NB4 (cell line): ENCODE measurements around the gene HDAC3.
"Not testable (repeated sequence)": the region's sequence is repeated elsewhere in the genome, so short reads cannot be mapped to it uniquely, and the experiment has no call there.

ENCODE experiments used
- DNase-seq: peaks from one replicate; pipeline ENCODE4 v3.0.0; 2010; ENCODE audit warnings: low read depth
- H3K4me3 ChIP-seq: one replicate; pipeline ENCODE4 v1.5.1; 2011; ENCODE audit warnings: mild to moderate bottlenecking, low read depth, low read length, moderate library complexity
- CTCF ChIP-seq: IDR thresholded peaks from one replicate; pipeline ENCODE4 v1.5.1; 2012; ENCODE audit warnings: low read depth, low read length
- MAX ChIP-seq: IDR thresholded peaks from 2 replicates; pipeline ENCODE4 v1.6.1; 2011; ENCODE audit warnings: low read depth, low read length
- MYC ChIP-seq: IDR thresholded peaks from 2 replicates; pipeline ENCODE4 v1.6.1; 2011; ENCODE audit warnings: low read depth, low read length
- POLR2A ChIP-seq: IDR thresholded peaks from 2 replicates; pipeline ENCODE4 v1.6.1; 2011; ENCODE audit warnings: mild to moderate bottlenecking; ENCODE audit not compliant: insufficient read length; ENCODE audit errors: extremely low read depth

Gene HDAC3

GRCh38 chr5:141617682-141618029 is 19.0 kb downstream of the HDAC3 start:
- H3K4me3 ChIP-seq, result peak overlapping the region; percentile 96
- TF ChIP-seq POLR2A (no peak), CTCF (no peak), MAX (no peak), MYC (no peak)
- peak; percentile 37 for DNase-seq

GRCh38 chr5:141617128-141617527 is 19.5 kb downstream of the HDAC3 start:
- TF ChIP-seq MYC (no peak), CTCF (no peak), POLR2A (no peak), MAX (no peak)
- DNase-seq, result no peak
- H3K4me3 ChIP-seq, result peak overlapping the region; percentile 96

GRCh38 chr5:141615991-141616720 is 20.5 kb downstream of the HDAC3 start:
- no peak for DNase-seq
- peak overlapping the region; percentile 96 for H3K4me3 ChIP-seq

GRCh38 chr5:141613344-141613743 is 23.3 kb downstream of the HDAC3 start:
- TF ChIP-seq MYC, result no peak
- no peak for TF ChIP-seq CTCF
- no peak for TF ChIP-seq MAX
- no peak for TF ChIP-seq POLR2A
- peak overlapping the region; percentile 55 for H3K4me3 ChIP-seq
- DNase-seq, result no peak

More at GRCh38 chr5:141615991-141616720, 20.5 kb downstream of the HDAC3 start:
- no peak for TF ChIP-seq CTCF
- no peak for TF ChIP-seq POLR2A

GRCh38 chr5:141611289-141611688 is 25.4 kb downstream of the HDAC3 start:
- DNase-seq, result no peak
- peak overlapping the region; percentile 6 for H3K4me3 ChIP-seq
- no peak for TF ChIP-seq CTCF
- no peak for TF ChIP-seq MAX
- TF ChIP-seq MYC, result no peak
- no peak for TF ChIP-seq POLR2A

- DNase-seq, result not testable (repeated sequence)
- peak overlapping the region; percentile 19 for H3K4me3 ChIP-seq
These were observed 26.7 kb downstream of the HDAC3 start for GRCh38 chr5:141609921-141610320.
